ENCODE results near the gene TBCD.

TBCD gene

DNA sequence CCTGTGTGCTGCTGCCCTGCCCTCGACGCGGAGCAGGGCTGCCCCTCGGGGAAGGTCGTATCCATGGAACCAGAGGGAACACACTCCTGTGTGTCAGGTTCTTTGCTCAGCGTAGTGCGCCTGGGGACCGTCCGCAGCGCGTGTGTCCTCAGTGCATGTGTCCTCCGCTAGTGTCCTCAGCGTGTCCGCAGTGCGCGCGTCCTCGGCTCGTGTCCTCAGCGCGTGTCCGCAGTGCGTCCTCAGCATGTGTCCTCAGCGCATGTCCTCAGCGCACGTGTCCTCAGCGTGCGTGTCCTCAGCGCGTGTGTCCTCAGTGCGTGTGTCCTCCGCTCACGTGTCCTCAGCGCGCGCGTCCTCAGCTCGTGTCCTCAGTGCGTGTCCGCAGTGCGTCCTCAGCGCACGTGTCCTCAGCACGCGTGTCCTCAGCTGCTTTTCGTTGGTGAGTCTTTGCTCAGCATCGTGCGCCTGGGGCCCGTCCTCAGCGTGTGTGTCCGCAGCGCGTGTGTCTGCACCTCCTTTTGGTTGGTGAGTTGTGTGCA is 147.2 kb downstream of the TBCD start:
- no peak for DNase-seq (ENCODE audit: low read depth in 1 of 2, low spot score in 1 of 2)

GRCh38 chr17:82899941-82900340 is 148.1 kb downstream of the TBCD start:
- no peak for DNase-seq (ENCODE audit: low read depth in 1 of 2, low spot score in 1 of 2)

DNA sequence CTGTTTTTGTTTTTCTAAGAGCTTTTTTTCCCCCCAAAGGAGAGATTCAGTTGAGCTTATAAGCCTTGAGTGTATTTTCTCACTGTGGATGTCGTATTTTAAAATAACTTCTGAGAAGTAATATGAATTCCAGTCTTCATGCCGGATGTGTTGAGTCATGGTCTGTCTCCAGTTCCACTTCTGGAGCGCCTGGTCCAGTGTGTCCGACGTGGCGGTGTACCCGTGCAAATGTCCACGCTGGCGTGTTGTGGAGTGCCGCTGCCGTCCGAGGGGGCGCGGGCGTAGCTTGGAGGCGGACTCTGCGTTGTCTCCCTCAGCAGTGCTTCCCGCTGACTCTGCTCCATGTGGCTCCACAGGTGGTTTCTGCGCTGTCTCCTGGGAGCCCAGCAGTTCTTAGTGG is 148.9 kb downstream of the TBCD start:
- no peak for DNase-seq (ENCODE audit: low read depth in 1 of 2, low spot score in 1 of 2)

DNA sequence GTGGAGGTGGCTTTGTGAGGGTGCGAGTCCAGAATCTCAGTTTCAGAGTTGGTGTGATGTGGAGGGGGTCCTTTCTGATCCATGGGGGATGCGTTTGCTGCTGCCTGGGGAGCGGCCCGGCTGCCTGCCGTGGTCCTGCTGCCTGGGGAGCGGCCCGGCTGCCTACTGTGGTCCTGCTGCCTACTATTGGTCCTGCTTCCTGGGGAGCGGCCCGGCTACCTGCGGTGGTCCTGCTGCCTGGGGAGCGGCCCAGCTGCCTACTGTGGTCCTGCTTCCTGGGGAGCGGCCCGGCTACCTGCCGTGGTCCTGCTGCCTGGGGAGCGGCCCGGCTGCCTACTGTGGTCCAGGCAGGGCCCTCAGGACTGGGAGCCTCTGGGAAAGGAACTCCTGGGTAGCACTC is 149.5 kb downstream of the TBCD start:
- no peak for DNase-seq (ENCODE audit: low read depth in 1 of 2, low spot score in 1 of 2)

- DNase-seq (ENCODE audit: low read depth in 1 of 2, low spot score in 1 of 2), result no peak
These were observed 150.0 kb downstream of the TBCD start for GRCh38 chr17:82901856-82902255.

DNA sequence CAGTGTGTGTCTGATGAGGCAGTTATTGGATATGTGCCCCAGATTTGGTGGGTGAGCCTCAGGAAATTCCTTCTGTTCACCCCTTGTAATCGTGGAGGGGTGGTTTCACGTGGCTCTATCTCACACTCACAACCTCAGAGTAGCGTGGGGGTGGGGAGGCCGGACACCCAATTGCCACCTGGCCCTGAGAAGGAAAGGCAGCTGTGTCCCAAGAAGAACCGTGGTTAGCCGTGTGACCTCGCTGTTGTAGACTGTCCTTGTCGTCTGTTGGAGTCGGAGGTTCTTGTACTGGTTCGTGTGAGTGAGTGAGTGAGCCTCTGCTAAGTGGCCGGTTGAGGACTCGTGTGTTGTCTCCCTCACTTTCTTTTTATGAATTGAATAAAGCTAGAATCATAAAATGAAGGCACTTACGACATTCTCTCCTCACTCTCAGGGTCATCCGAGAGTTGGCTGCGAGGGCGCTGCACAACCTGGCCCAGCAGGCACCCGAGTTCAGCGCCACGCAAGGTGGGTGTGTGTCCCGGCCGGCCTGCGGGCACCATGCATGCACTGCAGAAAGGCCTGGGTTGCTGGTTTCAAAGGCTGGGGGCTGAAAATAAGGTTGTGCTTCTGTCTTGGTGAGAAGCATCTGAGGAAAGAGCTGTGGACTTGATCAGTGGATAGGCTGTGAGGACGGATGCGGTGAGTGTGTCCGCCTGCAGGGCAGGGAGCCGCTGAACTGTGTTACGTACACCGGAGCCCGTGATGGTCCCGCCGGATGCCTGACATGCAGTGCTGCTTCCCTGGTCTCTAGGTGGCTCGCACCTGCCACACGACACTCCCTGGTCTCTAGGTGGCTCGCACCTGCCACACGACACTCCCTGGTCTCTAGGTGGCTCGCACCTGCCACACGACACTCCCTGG is 151.4 kb downstream of the TBCD start:
- no peak for DNase-seq (ENCODE audit: low read depth in 1 of 2, low spot score in 1 of 2)

DNA sequence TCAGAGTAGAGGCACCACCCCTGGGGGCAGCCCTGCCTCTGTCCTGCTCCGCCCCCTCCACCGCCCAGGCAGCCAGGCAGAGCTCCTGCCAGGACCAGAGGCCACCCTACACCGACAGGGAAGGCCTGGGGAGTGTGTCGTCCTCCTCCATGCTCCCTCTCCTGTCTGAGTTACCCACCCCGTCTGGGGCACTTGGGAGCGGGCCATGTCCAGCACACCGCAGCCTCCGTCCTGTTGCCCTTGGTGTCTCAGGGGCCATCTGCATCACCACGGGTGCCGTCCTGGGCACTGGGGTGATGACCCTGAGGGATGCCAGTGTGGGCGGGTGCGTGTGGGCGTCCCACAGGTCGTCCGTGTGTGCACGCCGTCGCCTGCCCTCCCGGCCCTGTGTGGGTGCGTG is 153.3 kb downstream of the TBCD start:
- no peak for DNase-seq (ENCODE audit: low read depth in 1 of 2, low spot score in 1 of 2)

DNA sequence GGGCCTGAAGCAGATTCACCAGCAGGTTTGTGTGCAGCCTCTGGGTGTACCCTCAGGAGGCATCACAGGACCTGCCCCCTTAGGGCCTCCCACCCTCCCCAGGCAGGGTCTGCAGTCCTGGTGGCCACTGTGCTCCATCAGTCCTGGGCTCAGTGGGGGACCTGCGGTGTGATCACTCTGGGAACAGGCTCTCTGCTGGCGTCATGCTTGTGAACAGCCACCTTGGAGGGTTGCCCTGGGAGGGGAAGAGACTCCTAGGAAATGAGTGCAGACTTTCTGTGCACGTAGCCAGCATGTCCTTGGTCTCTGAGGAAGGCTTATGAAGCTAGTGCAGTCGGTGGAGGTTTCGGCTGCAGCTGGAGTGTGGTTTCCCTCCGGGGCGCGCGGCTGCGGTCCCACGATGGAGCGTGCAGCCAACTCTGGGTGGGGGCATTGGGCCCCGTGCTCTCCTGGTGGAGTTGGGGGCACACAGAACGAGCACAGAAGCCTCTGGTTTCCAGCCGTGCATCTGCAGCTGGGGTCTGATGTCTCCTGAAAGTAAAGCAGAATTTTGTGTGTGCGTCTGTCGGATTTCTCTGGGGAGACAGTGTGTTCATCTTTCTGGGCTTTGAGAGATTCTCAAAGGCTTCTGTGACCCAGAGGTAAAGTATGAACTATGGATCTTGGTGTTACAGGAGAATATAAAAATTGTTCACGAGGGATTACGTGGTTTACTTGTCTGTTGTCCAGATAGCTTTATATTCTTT is 156.1 kb downstream of the TBCD start:
- DNase-seq (ENCODE audit: low read depth in 1 of 2, low spot score in 1 of 2), result no peak

- no peak for DNase-seq (ENCODE audit: low read depth in 1 of 2, low spot score in 1 of 2)
These were observed 156.8 kb downstream of the TBCD start for GRCh38 chr17:82908543-82909160.

- DNase-seq (ENCODE audit: low read depth in 1 of 2, low spot score in 1 of 2), result no peak
These were observed 157.5 kb downstream of the TBCD start for GRCh38 chr17:82909322-82909904.

DNA sequence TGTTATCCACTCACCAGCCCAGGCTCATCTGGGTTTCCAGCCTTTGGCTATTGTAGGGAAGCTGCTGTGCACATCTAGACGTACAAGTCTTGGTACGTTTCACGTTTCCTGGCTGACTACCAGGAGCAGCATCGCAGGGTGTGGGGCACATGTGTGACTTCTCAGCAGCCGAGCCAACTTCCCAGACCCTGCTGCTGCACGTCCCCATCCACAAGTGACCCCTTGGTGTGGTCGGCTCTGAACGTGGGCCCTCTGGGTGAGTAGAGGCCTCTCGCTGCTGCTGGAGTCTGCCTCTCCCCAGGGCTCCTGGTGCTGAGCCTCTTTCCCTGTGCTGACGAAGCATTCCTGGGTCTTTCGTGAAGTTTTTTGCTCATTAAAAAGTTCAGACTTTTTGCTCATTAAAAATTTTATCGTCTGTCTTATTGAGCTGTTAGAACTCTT is 158.2 kb downstream of the TBCD start:
- no peak for DNase-seq (ENCODE audit: low read depth in 1 of 2, low spot score in 1 of 2)

DNA sequence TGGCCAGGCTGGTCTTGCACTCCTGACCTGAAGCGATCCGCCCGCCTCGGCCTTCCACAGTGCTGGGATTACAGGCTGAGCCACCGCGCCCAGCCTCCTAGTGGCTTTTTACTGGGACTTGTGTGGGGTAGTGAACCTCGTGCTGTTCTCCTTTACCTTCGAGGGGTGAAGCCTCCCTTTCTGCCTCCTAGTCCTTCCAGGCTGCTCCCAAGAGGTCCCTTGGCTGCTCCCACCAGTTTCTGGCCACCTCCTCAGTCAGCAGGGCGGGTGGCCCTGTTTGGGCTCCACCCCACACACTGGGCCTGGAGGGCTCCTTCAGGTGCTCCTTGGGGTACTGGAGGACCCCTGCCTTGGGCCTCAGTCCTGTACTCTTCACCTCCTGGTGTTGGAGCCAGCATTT is 158.9 kb downstream of the TBCD start:
- no peak for DNase-seq (ENCODE audit: low read depth in 1 of 2, low spot score in 1 of 2)

DNA sequence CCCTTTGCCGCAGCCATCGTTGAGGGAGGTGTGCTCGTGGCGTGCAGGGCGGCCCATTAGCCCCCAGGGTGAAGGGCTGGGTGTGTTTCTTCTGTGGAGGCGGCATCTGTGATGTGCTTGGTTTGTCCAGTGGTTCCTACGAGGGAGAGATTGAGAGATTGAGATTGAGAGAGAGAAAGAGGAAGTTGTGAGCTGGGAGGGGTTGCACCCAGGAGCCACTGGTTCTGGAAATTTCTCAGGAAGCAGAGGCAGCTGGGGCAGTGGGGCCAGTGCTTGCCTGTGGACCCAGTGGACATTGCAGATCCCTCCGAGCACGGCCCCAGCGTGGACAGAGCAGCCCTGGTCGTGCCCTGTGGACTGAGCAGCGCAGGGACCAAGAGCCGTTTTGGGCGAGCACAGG is 160.0 kb downstream of the TBCD start:
- DNase-seq (ENCODE audit: low read depth in 1 of 2, low spot score in 1 of 2), result no peak

DNA sequence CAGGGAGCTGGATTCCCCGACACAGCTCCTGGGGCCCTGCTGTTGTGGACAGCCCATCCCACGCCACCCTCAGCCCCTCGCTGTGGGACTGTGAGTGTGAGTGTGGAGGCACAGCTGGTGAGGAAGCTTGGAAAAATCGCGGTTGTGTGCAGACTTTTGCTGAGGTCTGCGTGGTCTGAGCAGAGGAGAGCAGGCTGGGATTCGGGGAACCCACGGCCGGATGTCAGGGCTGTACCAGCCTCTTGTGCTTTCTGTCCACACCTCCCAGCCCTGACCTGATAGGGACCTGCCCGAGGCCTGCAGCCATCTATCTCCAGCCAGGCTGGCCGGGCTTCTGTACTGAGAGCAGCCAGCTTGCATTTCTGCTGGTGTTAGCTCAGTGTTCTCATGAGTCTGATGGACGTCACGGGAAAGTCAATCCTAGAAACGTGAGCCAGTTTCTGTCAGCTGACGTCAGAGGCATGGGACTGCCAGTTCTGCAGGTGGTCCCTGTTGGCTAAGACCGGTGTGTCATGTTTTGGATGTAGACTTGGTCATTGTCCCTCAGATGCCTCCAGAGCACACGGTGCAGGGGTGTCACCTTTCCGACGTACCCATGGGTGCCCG is 160.7 kb downstream of the TBCD start:
- DNase-seq (ENCODE audit: low read depth in 1 of 2, low spot score in 1 of 2), result no peak

DNA sequence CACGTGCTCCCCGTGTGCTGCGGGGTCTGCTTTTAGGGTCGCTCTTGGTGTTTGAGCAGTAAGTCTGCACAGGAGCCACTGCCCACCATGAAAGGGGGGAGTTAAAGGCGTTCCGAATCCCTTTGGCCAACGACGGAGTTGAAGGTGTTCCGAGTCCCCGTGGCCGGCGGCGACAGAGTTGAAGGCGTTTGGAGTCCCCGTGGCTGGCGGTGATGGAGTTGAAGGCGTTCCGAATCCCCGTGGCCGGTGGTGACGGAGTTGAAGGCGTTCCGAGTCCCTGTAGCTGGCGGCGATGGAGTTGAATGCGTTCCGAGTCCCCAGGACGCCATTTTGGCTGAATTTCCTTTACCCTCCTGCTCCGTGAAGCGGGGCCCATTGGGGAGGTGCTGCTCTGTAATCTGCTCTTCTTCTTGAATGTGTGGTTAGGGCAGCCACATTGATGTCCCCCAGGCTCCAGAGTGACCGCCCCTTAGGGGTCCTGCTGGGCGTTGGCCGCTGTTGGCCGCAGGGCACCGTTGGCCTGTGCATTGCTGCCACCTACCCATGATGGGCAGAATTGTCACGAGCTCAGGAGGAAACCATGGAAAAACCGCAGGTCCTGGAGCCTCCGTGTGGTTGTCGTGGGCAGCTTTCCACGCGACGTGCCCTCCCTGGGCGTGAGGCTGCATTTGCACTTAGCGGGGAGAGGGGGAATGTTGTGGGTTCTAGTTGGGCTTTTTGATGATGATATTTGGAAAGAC is 161.6 kb downstream of the TBCD start:
- no peak for DNase-seq (ENCODE audit: low read depth in 1 of 2, low spot score in 1 of 2)

GRCh38 chr17:82914375-82914774 is 162.5 kb downstream of the TBCD start:
- no peak for DNase-seq (ENCODE audit: low read depth in 1 of 2, low spot score in 1 of 2)

DNA sequence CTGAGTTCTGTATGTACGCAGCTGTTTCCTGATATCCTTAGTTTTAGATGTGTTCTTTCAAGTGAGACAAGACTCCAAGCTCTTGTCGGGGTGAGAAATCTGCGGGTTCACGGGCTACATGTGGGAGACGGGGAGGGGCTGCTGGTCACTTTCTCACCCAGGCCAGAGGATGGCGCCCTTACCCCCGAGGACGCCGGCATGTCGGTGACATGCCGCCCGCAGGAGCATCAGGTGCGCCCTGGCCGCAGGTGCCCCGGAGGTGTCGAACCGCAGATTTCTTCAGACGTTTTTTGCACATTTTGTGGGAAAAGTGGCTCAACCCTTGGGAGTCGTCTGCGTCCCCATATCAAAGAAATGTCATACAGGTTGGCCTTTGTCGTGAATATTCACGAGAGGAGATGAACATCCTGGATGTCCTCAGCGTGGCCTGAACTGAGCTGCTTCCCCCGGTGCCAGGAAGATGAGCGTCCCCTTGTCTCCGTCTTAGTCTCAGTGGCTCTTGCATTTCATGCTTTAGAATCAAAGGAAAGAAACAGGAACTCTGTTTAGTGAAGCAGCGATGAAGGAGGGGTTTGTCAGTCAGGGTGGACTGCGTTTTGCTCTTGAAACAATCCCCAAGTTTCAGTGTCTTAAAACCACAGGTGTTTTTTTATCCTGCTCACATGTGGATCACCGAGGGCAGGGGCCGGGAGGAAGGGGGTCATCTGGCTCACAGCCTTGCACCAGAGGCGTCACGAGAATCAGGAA is 163.3 kb downstream of the TBCD start:
- DNase-seq (ENCODE audit: low read depth in 1 of 2, low spot score in 1 of 2), result no peak

GRCh38 chr17:82915757-82916027 is 163.8 kb downstream of the TBCD start:
- no peak for DNase-seq (ENCODE audit: low read depth in 1 of 2, low spot score in 1 of 2)

DNA sequence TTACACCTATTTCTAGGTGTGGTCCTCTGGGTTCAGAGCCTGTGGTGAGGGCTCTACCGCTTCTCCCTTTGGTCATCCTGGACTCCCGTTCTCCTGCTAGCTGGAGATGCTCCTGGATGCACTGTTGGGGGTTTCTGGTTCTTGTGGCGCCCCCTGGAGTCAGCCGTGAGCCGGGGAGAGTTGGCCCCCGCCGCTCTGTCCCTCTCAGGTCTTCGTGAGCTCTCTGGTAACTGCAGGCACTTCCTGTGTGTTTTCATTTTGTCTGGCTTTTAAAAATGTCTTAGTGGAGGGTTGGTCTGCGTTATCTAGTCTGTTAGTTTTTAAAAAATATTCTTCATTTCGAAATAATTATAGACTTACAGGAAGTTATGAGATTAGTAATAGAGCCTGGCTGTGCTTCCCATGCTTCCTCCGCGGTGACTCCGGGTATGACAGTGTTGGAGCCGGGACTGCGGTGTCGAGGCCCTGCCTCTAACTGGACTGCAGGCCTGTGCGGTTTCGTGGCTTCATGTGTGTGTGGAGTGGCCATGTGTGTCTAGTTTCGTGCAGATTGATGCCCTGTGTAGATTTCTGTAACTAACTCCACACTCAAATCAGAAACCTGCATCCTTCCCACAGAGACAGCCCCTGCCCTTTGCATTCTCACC is 166.0 kb downstream of the TBCD start:
- no peak for DNase-seq (ENCODE audit: low read depth in 1 of 2, low spot score in 1 of 2)
